ENCODE measurements around the gene SUCLG2.

- TF ChIP-seq CTCF (IDR thresholded peaks at IDR 0.05; ENCODE audit: insufficient read depth, low read depth, low read length): no peak
- no peak for TF ChIP-seq EZH2 (IDR thresholded peaks at IDR 0.05; ENCODE audit: insufficient read depth, low read length)
These were observed 37.5 kb upstream of the SUCLG2 start for GRCh38 chr3:67691926-67692325.
